ENCODE measurements around the gene CDKN2C. TPM values are rescaled to one million over a fixed set of nuclear protein-coding genes. Genes with fewer than 3 reads are reported as not detected.

Gene CDKN2C
- total and polyA plus RNA-seq, 10 of the 15 experiments (the other 5 are each of a cell fraction or from before 2014, with no cell fraction given): 3.3 to 11.7 (median 6.0) TPM

DNA sequence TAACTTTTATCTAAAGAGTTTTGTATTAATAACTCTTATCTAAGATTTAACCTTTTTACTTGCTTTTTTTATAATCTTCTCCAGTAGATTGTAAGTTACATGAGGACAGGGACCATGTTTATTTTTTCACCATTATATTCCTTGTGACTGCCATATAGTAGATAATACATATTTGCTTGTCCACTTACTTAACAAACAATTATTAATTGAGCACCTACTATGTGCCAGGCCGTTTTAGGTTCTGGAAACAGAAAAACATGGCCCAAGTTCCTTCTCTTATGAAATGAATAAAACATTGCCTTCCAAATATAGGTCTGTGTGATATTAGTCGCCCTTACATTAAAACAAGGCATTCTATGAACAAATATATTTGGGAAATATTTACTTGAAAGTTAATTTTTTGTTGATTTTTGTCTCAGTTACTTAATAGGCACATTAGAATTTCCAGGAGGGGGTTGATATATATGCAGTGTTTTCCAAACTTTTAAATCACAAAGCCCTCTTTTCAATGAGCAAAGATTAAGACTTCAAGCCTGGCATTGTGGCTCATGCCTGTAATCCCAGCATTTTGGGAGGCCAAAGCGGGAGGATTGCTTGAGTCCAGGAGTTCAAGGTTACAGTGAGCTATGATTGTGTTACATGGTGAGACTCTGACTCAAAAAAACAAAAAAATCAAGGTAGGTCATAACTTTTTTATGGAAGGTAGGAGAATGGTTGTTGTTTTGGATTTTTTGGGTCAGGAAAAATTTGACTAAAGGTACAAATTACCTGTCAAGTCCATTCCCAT, 22.7 kb downstream of the CDKN2C start (continued):
- TF ChIP-seq, protein P1, sequence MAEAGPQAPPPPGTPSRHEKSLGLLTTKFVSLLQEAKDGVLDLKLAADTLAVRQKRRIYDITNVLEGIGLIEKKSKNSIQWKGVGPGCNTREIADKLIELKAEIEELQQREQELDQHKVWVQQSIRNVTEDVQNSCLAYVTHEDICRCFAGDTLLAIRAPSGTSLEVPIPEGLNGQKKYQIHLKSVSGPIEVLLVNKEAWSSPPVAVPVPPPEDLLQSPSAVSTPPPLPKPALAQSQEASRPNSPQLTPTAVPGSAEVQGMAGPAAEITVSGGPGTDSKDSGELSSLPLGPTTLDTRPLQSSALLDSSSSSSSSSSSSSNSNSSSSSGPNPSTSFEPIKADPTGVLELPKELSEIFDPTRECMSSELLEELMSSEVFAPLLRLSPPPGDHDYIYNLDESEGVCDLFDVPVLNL (IDR thresholded peaks at IDR 0.05; ENCODE audit: low read depth, low read length): no peak
- TF ChIP-seq, protein P2, sequence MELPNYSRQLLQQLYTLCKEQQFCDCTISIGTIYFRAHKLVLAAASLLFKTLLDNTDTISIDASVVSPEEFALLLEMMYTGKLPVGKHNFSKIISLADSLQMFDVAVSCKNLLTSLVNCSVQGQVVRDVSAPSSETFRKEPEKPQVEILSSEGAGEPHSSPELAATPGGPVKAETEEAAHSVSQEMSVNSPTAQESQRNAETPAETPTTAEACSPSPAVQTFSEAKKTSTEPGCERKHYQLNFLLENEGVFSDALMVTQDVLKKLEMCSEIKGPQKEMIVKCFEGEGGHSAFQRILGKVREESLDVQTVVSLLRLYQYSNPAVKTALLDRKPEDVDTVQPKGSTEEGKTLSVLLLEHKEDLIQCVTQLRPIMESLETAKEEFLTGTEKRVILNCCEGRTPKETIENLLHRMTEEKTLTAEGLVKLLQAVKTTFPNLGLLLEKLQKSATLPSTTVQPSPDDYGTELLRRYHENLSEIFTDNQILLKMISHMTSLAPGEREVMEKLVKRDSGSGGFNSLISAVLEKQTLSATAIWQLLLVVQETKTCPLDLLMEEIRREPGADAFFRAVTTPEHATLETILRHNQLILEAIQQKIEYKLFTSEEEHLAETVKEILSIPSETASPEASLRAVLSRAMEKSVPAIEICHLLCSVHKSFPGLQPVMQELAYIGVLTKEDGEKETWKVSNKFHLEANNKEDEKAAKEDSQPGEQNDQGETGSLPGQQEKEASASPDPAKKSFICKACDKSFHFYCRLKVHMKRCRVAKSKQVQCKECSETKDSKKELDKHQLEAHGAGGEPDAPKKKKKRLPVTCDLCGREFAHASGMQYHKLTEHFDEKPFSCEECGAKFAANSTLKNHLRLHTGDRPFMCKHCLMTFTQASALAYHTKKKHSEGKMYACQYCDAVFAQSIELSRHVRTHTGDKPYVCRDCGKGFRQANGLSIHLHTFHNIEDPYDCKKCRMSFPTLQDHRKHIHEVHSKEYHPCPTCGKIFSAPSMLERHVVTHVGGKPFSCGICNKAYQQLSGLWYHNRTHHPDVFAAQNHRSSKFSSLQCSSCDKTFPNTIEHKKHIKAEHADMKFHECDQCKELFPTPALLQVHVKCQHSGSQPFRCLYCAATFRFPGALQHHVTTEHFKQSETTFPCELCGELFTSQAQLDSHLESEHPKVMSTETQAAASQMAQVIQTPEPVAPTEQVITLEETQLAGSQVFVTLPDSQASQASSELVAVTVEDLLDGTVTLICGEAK (IDR thresholded peaks at IDR 0.05; ENCODE audit: borderline replicate concordance): no peak

DNA sequence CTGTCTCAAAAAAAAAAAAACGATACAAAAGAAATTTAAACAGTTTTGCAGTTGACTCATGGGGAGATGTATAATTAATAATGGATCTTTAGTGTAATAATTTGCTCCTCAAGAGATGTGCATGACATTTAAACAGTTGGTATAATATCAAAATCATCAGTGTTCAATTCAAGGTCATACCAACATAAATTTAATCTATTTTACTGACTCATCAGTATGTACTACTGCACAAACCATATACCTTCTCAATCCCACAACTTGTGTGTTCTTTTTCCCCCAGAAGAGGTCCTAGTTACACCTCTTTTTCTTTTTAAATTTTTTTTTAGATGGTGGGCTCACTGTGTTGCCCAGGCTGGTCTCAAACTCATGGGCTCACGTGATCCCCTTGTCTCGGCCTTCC, 23.6 kb downstream of the CDKN2C start:
- FAIRE-seq: no peak
- 98% methylated on average over 3 of the region's 3 CpGs for WGBS (ENCODE audit: insufficient coverage, insufficient replicate concordance, low lambda C conversion rate, missing lambda C conversion rate)
- TF ChIP-seq BMI1 (IDR thresholded peaks at IDR 0.05; ENCODE audit: borderline replicate concordance): no peak
- no peak for TF ChIP-seq TCF7 (IDR thresholded peaks at IDR 0.05; ENCODE audit: borderline replicate concordance)
- TF ChIP-seq MTA3 (IDR thresholded peaks at IDR 0.05; ENCODE audit: borderline replicate concordance, low read length): no peak
- TF ChIP-seq, protein P3, sequence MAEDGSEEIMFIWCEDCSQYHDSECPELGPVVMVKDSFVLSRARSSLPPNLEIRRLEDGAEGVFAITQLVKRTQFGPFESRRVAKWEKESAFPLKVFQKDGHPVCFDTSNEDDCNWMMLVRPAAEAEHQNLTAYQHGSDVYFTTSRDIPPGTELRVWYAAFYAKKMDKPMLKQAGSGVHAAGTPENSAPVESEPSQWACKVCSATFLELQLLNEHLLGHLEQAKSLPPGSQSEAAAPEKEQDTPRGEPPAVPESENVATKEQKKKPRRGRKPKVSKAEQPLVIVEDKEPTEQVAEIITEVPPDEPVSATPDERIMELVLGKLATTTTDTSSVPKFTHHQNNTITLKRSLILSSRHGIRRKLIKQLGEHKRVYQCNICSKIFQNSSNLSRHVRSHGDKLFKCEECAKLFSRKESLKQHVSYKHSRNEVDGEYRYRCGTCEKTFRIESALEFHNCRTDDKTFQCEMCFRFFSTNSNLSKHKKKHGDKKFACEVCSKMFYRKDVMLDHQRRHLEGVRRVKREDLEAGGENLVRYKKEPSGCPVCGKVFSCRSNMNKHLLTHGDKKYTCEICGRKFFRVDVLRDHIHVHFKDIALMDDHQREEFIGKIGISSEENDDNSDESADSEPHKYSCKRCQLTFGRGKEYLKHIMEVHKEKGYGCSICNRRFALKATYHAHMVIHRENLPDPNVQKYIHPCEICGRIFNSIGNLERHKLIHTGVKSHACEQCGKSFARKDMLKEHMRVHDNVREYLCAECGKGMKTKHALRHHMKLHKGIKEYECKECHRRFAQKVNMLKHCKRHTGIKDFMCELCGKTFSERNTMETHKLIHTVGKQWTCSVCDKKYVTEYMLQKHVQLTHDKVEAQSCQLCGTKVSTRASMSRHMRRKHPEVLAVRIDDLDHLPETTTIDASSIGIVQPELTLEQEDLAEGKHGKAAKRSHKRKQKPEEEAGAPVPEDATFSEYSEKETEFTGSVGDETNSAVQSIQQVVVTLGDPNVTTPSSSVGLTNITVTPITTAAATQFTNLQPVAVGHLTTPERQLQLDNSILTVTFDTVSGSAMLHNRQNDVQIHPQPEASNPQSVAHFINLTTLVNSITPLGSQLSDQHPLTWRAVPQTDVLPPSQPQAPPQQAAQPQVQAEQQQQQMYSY (CRISPR knock-in tag; IDR thresholded peaks at IDR 0.05): no peak
- no peak for TF ChIP-seq BHLHE40 (IDR thresholded peaks at IDR 0.05; ENCODE audit: borderline replicate concordance in 1 of 2, low read depth in 2 of 2, low read length in 1 of 2)
- TF ChIP-seq PAX8 (IDR thresholded peaks at IDR 0.05): no peak
- TF ChIP-seq SP1 (IDR thresholded peaks at IDR 0.05; ENCODE audit: low read depth, low read length): no peak
- TF ChIP-seq SMAD5 (IDR thresholded peaks at IDR 0.05; ENCODE audit: low read depth): no peak
- TF ChIP-seq BRCA1 (IDR thresholded peaks at IDR 0.05; ENCODE audit: low read depth, low read length): no peak
- TF ChIP-seq RAD21 (IDR thresholded peaks at IDR 0.05; ENCODE audit: insufficient read depth, low read depth, low read length): no peak
- no peak for TF ChIP-seq TARDBP (IDR thresholded peaks at IDR 0.05; ENCODE audit: borderline replicate concordance)
- ChIA-PET SMC1A (ENCODE audit: uncharacterized antibody, unreplicated experiment) (no interaction called here), RAD21 (ENCODE audit: unreplicated experiment) (no interaction called here), CTCF (no interaction called here), POLR2A (no interaction called here)
- peaks cover 6% of the 10 kb centered on the region; the same call in 1 of the 2 replicates for H3K4me1 ChIP-seq (ENCODE audit: control insufficient read depth, insufficient read depth, low read length)
- no peaks in the 10 kb centered on the region for H3K36me3 ChIP-seq (ENCODE audit: control insufficient read depth in 2 of 2, insufficient read depth in 2 of 2, low read length in 1 of 2)
- intact Hi-C loops (cut with micrococcal nuclease; ENCODE audit: unreplicated experiment): no loop called here
- H3K9me3 ChIP-seq (replicated peaks; ENCODE audit: control insufficient read depth, insufficient read depth, low read length): no peaks in the 10 kb centered on the region; the same call in 2 of the 3 replicates
- H3K79me2 ChIP-seq (ENCODE audit: control insufficient read depth, insufficient read depth, low read length): no peaks in the 10 kb centered on the region
- in situ Hi-C loops (cut with MboI): no loop called here
- no peak overlapping the region for H3K4me3 ChIP-seq
- DNase-seq (ENCODE audit: low read depth, low spot score): no peak
- no TSS peak for BruUV-seq (replicated peaks)
- no peak overlapping the region for H3K4me2 ChIP-seq (ENCODE audit: control insufficient read depth, insufficient read depth)
- ATAC-seq: no peak
- no peaks in the 10 kb centered on the region for H3K27me3 ChIP-seq (replicated peaks in 1 of 2; ENCODE audit: control insufficient read depth in 2 of 2, insufficient read depth in 2 of 2, low read length in 1 of 2)
- H4K20me1 ChIP-seq (ENCODE audit: control insufficient read depth, insufficient read depth): no peaks in the 10 kb centered on the region
- H3K27ac ChIP-seq (ENCODE audit: control insufficient read depth, insufficient read depth): no peak overlapping the region
- no peak overlapping the region for H3K9ac ChIP-seq (ENCODE audit: control insufficient read depth, insufficient read depth, low read length)
- no peak overlapping the region for H2AFZ ChIP-seq (ENCODE audit: control insufficient read depth, low read depth, low read length)
